RKO (cell line): ENCODE measurements around the gene LMAN1.

Experiments
- DNase-seq: peaks from one replicate; pipeline ENCODE4 v3.0.0-alpha.2; 2016; ENCODE audit warnings: low spot score

The LMAN1 gene, protein sequence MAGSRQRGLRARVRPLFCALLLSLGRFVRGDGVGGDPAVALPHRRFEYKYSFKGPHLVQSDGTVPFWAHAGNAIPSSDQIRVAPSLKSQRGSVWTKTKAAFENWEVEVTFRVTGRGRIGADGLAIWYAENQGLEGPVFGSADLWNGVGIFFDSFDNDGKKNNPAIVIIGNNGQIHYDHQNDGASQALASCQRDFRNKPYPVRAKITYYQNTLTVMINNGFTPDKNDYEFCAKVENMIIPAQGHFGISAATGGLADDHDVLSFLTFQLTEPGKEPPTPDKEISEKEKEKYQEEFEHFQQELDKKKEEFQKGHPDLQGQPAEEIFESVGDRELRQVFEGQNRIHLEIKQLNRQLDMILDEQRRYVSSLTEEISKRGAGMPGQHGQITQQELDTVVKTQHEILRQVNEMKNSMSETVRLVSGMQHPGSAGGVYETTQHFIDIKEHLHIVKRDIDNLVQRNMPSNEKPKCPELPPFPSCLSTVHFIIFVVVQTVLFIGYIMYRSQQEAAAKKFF

DNA sequence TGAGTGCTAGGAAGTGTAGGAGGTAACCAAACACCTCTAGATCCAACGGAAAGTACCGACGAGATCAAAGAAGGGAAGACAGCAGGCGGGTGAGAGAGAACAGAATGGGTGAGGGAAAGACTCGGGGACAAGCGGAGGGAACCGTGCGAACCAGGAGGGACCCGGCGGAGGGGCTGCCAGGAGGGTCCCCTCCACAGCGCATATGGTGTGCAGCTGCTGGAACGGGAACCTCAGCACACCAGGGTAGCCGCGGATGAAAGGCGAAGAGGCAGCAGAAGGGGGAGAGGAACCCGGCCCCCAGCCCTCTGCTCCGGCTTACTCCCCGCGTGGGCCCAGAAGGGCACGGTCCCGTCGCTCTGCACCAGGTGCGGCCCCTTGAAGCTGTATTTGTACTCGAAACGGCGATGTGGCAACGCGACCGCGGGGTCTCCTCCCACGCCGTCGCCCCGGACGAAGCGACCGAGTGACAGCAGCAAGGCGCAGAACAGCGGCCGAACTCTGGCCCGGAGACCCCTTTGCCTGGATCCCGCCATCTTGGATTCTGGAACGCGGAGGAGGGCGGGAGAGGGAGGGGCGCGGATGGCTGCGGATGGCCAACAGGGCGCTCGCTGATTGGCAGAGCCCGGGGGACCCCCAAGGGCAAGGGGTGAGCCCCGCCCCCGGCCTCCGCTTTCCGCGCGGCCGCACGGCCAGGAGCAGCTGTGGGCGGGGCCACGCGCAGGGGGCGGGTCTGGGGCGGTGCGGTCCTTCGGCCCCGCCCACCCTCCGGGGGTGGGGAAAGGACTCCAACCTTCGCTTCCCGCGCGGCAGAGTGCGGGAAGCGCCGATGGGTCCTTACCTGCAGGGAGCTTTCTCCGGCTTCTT lies at the start of gene LMAN1:
Gene LMAN1 (minus strand): TSS at position 554 of the 864 bp plus-strand sequence. CDS start 21 bp downstream, at position 533.
- peak; percentile 93 for DNase-seq

DNA sequence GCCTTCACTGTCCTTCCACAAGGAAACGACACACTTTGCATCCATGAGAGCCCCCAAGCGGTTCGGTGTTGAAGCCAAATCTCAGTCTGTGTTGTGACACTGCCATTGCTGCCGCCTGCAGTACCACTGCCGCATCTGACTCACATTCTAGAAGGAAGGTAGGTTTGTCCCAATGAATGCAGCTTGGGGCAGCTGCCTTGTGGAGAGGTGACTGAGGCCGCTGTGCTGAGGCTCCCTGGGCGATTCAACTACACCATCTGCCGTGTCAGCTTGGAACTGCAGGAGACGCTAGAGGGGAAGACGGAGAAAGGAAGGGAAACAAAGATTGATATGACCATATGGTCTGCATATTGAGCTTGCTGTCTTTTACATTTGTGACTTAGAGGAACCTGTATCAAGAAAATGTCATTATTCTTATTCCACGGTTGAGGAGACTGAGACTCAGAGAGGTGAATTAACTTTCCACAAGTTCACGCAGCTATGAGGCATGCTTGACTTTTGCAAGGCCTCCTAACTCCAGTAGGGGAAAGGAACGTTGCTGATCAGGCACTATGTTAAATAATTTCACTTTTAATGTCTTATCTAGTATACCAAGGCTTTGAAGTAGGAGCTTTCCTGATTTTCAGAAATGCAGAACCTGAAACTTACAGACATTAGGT lies 43.5 kb upstream of the LMAN1 start:
- peak; percentile 82 for DNase-seq

DNA sequence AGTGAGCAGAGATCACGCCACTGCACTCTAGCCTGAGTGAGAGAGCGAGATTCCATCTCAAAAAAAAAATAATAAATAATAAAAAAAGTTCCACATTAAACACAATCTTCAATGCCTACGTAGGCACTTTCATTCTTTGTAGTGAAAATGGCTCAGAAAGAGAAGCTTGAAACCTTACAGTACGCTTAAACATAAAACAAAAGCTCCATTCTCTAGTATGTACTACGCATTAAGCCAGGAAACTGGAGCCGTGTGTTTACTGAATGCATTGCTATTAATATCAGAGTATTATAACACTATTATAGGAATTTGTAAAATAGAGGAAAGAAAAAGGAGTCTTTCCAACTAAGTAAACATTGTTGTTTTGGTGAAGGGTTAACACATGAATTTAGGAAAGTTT lies 41.3 kb upstream of the LMAN1 start:
- no peak for DNase-seq

DNA sequence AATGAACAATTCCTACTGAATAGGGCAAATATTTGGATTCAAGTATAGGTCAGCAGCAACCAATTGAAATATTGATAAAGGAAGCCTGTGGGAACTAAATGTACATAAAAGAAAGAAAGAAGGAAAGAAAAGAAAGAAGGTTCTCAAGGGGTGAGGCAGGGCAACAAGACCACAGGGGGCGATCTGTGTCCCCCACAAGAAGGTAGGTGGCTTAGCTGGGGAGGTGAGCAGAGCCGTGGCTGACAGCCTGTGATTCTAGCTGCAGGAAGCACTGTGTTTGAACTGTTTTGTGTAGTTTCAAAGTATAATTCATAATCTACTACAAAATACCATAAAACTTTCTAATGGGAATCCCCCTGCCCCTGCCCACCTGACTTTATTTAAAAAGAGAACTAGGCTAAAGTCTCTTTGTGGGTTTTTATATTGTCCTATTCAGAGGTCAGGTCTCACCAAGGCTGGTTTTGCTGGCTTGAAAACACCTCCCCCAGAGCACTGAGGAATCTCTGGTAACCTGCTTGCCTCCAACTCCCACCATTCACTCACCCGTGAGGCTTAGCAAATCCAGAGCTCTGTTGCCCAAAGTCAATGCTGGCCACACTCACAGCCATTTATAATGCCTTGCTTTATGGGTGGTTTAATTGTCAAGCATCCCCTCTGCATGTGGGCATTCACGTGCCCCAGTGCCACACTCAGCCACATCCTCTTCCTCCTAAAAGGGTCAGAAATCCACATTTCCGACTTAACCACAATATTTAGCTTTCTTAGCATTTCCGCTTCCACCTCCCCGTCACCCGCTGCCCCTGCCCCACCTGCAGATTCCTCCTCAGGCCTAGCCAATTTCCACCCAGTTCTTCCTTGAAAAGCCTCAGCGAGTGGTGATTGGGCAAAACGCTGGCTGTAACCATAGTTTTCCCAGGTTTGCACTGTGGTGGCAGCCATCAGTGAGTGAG lies 36.4 kb upstream of the LMAN1 start:
- DNase-seq, result no peak

DNA sequence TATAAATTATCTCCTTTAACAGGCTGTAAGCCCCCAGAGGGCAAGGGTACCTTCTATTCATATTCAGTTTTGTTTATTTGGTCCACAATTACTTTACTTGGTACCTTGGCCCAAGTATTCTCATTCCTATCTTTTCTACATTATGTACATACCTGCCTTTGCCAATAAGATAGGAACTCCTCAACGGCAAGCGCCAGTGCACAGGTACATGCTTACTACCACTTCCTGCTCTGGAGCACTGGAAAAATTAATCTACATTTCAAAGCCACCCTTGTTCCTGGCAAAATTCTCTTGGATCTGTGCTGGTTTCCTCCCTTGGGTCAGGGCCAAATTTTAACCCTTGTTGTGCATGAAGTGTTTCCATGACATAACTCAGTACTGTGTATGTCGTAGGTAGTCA lies 34.3 kb upstream of the LMAN1 start:
- DNase-seq, result no peak

DNA sequence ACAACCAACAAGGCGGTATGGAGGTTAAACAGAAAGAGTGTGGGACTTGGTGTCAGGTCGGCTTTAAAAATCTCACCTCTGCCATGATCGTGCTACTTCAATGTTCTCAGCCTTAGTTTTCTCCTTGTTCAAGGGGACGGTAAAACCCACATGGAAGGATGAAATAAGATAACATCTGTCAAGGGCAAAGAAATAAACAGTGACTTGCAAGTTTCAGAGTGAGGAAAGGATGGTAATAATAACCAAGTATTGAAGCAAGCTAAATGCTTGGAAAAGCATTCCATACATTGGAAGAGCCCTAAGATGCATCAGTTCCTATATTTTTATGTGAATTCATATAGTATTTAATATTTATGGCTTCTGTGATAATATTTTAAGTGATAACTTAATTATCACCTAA lies 29.8 kb upstream of the LMAN1 start:
- DNase-seq, result no peak

DNA sequence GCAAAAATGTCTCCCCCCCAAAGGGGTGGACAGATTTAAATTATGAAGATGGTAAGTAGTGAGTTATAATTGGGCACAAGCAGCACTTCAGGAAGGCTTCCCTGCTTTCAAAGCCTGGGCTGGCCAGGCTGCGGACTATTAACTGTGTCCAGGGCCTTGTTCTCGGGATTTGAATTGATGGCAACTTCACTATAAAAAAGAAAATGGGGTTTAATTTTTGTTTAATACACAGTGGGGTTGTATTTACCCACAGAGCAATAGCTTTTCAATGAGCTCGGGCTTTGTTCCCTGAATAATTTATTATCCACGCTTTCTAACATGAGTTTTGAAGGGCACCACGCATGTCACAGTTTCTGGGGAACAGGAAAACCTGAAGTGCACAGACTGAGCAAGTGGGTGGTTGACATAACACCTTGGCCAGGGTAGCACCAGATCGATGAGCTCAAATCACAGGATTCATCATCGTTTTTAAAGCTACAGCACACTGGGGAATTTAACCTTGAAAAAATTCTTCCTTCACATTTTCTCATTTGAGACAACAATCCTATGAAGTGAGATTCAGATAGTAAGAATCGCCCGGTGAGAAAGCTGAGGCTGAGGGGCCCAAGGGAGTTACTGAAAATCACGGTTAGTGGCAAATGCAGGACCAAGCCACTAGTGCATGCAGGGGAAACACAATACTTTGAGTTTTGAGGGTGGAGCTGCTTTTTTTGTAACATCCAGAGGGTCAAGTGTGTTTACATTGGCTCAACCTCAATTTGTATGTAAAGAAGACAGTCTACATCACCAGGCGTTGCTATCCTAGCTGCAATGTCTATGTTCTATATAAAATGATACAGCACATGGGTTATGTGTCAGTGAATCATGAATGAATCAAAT lies 28.9 kb upstream of the LMAN1 start:
- no peak for DNase-seq

DNA sequence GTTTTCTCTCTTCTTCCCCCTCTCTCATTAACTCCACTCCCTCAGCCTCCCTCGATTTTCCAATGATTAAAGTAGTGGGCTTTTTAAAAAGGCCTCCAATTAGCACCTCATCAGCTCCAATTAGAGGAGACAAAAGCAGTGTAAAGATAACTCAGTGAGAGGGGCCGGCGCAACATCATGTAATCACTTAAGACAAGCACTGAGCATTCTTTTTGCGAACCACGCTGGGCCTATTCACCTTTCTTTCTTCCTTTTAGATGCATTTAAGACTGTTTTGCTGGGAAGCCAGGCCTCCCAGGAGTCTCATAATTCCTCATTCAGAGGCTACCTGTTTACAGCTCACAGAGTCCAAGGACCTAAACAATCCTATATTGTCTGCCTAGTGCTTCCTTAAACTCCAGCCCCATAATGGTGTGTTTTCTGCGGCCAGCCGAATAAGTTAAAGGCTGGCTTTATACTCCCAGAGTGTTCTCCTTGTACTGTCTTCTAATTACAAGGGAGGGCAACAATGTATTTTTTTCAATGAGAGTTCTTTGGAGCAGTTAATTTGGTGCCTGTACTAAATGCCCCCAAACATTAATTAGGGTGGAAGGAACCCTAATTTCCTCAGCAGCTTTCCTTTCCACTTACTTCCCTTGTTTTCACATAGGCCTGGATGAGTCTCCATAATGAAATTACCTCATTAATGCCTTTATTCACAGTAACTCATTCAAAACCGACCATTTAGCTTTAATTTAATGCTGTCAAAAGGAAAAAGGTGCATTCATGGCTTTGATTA lies 28.0 kb upstream of the LMAN1 start:
- no peak for DNase-seq

DNA sequence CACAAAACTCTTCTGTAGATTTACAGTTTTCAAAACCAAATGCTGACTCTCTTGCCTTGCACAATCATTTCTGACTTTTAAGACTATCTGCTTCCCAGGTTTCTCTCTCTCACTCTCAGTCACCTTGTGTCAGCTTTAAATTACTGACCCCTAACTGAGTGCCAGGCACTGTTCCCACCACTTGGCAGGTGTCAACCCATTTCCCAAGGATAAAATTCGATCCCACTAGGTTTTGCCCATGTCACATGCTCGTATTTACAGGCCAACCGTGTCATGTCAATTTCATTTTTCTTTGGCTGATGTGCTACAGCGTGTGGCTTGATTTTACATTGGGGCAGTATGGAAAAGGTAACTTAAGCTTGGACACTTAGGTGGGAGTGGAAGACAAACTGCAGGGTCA lies 26.1 kb upstream of the LMAN1 start:
- no peak for DNase-seq

DNA sequence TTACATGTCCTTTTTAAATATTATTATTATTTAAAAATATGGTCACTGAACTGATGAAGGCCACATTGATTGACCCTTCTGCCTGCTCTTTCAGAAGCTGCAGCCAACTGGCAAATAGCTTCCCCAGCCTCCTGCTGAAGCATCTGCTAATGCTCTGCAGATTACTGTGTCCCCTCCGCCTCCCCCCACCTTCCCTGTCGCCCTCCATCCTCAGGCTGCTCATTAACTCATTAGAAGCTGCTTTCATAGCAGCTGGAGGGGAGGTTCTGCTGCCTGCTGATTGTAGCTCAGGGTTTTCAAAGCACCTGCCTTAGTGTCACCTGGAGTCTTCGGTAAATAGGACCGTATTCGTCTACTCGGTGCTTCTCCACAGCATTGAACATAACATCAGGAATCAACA lies 24.8 kb upstream of the LMAN1 start:
- no peak for DNase-seq

DNA sequence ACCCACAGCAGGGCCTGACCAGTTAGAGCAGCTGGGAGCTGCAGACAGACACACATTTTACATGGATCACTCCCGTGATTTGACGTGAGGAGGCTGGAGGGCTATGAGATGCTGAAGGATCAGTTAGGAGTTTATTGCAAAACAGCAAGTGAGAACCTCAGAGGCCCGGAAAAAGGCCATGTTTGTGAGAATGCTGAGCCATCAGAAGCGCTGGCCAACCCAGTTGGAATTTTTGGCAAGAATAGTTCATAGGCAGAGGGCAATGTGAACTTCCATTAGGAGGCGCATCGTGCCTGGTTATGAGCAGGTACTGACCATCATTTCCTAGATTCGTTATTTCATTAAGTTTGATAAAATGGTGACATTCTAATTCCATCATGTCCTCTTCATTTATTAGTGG lies 23.3 kb upstream of the LMAN1 start:
- no peak for DNase-seq

DNA sequence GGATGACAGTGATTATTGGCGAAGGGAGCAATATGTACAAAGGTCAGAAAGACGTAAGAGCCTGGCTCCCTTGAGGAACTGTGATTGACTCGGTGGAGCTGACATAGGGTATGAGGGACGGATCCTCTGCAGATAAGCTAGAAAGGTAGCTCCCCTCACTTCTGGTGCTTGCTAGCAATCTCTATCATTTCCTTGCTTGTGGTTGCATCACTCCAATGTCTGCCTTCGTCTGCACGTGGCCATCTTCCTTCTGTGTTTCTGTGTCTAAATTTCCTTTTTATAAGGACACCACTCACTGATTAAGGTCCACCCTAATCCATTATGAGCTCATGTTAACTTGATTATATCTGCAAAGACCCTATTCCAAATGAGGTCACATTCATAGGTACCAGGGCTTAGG lies 22.9 kb upstream of the LMAN1 start:
- DNase-seq, result no peak

DNA sequence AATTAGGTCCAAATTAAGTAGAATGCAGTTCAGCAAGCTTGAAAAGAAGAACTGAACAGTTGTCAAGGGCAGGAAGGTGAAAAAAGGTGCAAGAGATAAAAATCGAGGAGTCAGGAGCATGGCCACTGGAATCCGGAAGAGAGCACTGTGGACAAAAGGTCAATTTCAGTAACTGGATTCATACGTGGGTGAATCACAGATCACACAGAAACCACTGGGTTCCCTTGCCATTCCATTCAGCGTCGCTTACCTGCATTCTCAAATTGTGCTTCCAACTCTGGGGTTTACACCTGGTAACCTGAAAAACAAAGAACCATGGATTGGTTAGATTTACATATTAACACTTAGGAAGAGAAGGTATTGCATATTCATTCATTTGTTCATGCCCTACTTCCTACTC lies 21.6 kb upstream of the LMAN1 start:
- DNase-seq, result no peak

DNA sequence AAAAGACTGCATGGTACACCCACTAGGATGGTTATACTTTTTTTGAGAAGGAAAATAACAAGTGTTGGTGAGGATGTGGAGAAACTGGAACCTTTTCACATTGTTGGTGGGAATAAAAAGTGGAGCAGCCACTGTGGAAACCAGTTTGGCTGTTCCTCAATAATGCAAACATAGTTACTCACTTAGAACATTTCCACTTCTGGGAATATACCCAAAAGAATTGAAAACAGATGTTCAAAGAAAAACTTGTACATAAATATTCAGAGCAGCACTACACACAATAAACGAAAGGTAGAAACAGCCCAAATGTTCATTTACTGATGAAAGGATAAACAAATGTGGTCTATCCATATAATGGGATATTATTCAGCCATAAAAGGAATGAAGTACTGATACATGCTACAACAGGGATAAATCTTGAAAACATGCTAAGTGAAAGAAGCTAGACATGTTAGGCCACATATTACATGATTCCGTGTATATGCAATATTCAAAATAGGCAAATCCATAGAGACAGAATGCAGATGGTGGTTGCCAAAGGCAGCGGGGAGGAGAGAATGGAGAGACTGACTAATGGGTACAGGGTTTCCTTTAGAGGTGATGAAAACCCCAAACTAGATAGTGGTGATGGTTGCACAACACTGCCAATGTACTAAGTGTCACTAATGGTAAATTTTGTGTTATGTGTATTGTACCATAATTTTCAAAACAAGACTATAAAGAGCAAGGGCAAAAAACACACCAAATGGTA lies 20.9 kb upstream of the LMAN1 start:
- DNase-seq, result no peak

DNA sequence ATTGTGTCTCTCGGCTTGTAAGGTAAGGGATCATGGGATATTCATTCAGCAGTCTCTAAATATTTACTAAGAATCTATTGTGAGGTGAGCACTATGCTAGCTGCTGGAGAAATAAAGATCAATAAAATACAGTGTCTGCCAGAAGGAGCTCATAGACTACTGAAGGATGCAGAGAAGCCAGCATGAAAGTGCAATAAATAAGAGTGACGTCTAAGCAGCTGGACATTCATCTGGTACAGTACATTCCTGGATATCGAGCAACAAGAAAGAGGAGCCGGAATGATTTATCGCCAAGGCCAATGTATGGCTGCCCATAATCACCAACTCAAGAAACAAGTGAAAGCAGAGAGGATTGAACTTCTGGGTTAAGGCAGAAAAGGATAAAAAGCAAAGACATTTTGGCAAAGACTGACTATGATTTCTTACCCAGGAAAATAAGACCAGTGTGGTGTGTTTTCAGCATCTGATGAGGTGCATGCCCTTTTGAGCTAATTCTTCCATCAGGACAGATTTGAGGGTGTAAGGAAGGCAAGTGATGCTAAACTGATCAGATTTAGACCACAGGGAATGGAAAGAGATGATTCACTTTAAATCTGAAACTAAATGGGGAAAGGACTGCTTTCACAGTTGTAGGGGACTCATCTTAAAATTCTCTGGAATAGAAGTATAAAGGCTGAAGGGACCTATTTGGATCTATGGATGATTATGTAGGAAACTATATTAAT lies 18.7 kb upstream of the LMAN1 start:
- DNase-seq, result no peak

DNA sequence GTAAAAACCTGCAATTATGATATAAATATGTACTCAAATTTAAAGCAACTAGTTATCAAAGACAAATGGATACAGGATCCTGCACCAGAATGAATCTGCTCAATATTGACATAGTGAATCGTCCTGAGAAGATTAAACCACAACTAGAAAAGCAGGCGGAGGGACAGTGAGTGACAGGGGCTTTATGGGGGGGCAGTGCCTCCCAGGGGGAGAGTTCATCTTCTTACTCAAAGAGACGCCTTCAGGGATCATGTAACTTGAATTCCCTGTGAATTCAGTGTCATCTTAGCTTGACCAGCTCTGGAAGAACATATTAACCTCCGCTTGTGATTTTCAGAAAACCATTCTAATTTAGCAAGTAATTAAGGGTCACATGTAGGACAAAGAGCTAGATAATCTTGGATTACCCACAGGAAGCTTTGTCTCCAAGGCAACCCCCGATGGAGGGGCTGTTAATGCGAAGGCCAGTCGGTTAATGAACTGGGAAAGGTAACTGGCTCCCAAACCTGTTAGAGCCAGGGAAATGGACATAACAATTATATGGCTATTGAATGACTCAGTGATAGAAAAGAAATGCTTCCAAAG lies 17.4 kb upstream of the LMAN1 start:
- DNase-seq, result no peak

DNA sequence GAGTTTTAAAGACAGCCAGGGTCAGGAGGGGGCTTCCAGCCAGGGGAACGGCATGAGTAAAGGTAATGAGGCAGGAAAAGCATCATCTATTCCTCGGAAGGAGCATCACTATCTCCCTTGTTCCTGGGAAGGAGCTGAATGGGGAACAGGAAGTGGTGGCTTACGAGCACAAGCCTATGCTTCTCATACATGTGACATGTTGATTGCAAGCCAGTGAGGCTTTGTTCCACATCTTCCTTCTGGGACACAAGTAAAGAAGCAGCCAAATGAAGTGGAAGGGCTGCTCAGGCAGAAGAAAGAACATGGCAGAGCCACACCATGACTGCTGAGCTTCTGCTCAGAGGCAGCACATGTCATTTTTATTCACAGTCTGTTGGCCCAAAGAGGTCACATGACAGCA lies 15.1 kb upstream of the LMAN1 start:
- no peak for DNase-seq

DNA sequence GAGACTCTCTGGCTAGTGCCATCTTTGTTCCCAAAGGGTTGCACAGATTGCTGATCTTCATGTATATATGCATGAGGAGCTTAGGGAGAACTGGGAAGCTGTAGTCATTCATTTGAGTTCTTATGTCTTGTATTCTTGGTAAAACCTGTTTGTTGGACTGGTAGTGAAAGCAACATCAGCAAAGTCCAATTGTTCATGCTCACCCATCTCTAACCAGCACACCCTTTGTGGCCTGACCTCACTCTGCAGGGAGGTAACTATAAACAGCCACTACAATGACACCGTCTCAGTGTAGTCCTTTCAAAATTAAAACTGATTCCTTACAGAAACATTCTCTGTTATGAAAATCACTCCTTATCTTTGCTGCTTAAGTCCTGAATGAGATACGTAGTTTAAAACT lies 13.9 kb upstream of the LMAN1 start:
- no peak for DNase-seq
